ENCODE measurements around the gene JARID2. TPM values are rescaled to one million over a fixed set of nuclear protein-coding genes. Genes with fewer than 3 reads are reported as not detected.

JARID2 gene
- total and polyA plus RNA-seq, 2 of the 13 experiments (the other 11 are each of a cell fraction or from before 2014, with no cell fraction given), result 7.5 to 10.3 TPM

GRCh38 chr6:15349379-15349778 is 103.5 kb downstream of the JARID2 start:
- Histone ChIP-seq H3K4me1 (ENCODE audit: insufficient read depth, low read length) (no peaks in the 10 kb centered on the region), H3K36me3 (replicated peaks in 1 of 2; ENCODE audit: control insufficient read depth in 1 of 2, insufficient read depth in 2 of 2, low read length in 2 of 2) (peaks cover 0 to 2% of the 10 kb centered on the region in 2 experiments; a peak in 1 of 5 replicates), H3K9ac (ENCODE audit: insufficient read depth, low read depth, low read length) (no peak overlapping the region), H3K27me3 (ENCODE audit: control insufficient read depth in 1 of 2, insufficient read depth in 2 of 2, low read length in 2 of 2) (no peaks in the 10 kb centered on the region), H3K4me3 (replicated peaks in 1 of 3; ENCODE audit: insufficient read depth in 1 of 3, low read depth in 2 of 3, low read length in 3 of 3) (no peak overlapping the region), H4K20me1 (ENCODE audit: insufficient read depth, low read length) (0 out of 2 replicates have a peak, but pooled peaks cover 2% of the 10 kb centered on the region), H3K27ac (ENCODE audit: extremely low read length, insufficient read depth, low read length) (no peak overlapping the region), H2AFZ (ENCODE audit: low read length) (no peak overlapping the region), H3K4me2 (ENCODE audit: low read depth, low read length) (no peak overlapping the region), H3K79me2 (ENCODE audit: insufficient read depth, low read length) (peaks cover 37% of the 10 kb centered on the region), H3K9me3 (ENCODE audit: low read length) (no peaks in the 10 kb centered on the region)
- in situ Hi-C loops (cut with HindIII; ENCODE audit: extremely low pct_ligation_motif_present, low pct_unique_long_range_greater_than_20kb) (no loop called here), intact Hi-C loops (cut with micrococcal nuclease; ENCODE audit: unreplicated experiment) (no loop called here)
- DNase-seq (ENCODE audit: low spot score), result no peak
- CTCF ChIA-PET (ENCODE audit: low intra/inter-chr PET ratio, low total read pairs), result no interaction called here
- no TSS peak for BruUV-seq (replicated peaks)
- WGBS (ENCODE audit: low lambda C conversion rate), result 96% methylated on average over 5 of the region's 5 CpGs
- no peak for ATAC-seq
- FAIRE-seq, result no peak
- POLR2A ChIA-PET, result no interaction called here
- TF ChIP-seq SMYD3 (CRISPR knock-in tag; IDR thresholded peaks at IDR 0.05), result no peak
- TF ChIP-seq ISX (CRISPR knock-in tag; conservative IDR thresholded peaks at IDR 0.05), result no peak
- TF ChIP-seq, protein P1, sequence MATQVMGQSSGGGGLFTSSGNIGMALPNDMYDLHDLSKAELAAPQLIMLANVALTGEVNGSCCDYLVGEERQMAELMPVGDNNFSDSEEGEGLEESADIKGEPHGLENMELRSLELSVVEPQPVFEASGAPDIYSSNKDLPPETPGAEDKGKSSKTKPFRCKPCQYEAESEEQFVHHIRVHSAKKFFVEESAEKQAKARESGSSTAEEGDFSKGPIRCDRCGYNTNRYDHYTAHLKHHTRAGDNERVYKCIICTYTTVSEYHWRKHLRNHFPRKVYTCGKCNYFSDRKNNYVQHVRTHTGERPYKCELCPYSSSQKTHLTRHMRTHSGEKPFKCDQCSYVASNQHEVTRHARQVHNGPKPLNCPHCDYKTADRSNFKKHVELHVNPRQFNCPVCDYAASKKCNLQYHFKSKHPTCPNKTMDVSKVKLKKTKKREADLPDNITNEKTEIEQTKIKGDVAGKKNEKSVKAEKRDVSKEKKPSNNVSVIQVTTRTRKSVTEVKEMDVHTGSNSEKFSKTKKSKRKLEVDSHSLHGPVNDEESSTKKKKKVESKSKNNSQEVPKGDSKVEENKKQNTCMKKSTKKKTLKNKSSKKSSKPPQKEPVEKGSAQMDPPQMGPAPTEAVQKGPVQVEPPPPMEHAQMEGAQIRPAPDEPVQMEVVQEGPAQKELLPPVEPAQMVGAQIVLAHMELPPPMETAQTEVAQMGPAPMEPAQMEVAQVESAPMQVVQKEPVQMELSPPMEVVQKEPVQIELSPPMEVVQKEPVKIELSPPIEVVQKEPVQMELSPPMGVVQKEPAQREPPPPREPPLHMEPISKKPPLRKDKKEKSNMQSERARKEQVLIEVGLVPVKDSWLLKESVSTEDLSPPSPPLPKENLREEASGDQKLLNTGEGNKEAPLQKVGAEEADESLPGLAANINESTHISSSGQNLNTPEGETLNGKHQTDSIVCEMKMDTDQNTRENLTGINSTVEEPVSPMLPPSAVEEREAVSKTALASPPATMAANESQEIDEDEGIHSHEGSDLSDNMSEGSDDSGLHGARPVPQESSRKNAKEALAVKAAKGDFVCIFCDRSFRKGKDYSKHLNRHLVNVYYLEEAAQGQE (IDR thresholded peaks at IDR 0.05; ENCODE audit: borderline replicate concordance in 1 of 2, low read depth in 1 of 2, low read length in 2 of 2), result no peak
- TF ChIP-seq CENPT (CRISPR knock-in tag; IDR thresholded peaks at IDR 0.05; ENCODE audit: low read depth), result no peak
- TF ChIP-seq ZNF142 (CRISPR knock-in tag; IDR thresholded peaks at IDR 0.05), result no peak
- TF ChIP-seq SKI (IDR thresholded peaks at IDR 0.05; ENCODE audit: partially characterized antibody), result no peak
- no peak for TF ChIP-seq DPF2 (CRISPR knock-in tag; IDR thresholded peaks at IDR 0.05; ENCODE audit: borderline replicate concordance, low read depth)
- no peak for TF ChIP-seq SIX1 (CRISPR knock-in tag; IDR thresholded peaks at IDR 0.05; ENCODE audit: borderline replicate concordance)
- no peak for TF ChIP-seq HCFC1 (IDR thresholded peaks at IDR 0.05; ENCODE audit: low read depth, low read length)
- no peak for TF ChIP-seq ZBTB14 (CRISPR knock-in tag; IDR thresholded peaks at IDR 0.05)
- no peak for TF ChIP-seq AKAP8 (CRISPR knock-in tag; IDR thresholded peaks at IDR 0.05)
- TF ChIP-seq TFAP4 (IDR thresholded peaks at IDR 0.05; ENCODE audit: borderline replicate concordance, low read depth), result no peak
- TF ChIP-seq ZNF232 (CRISPR knock-in tag; IDR thresholded peaks at IDR 0.05; ENCODE audit: borderline replicate concordance), result no peak

Data from HepG2 (cell line).